CD1c-positive myeloid dendritic cell (primary cell): ENCODE data around the gene KIF16B.
"Not testable (repeated sequence)": the region's sequence is repeated elsewhere in the genome, so short reads cannot be mapped to it uniquely, and the experiment has no call there.

Experiments
- DNase-seq: peaks from one replicate; pipeline ENCODE4 v3.0.0-alpha.2; 2016; ENCODE audit errors: extremely low spot score

Gene KIF16B

DNA sequence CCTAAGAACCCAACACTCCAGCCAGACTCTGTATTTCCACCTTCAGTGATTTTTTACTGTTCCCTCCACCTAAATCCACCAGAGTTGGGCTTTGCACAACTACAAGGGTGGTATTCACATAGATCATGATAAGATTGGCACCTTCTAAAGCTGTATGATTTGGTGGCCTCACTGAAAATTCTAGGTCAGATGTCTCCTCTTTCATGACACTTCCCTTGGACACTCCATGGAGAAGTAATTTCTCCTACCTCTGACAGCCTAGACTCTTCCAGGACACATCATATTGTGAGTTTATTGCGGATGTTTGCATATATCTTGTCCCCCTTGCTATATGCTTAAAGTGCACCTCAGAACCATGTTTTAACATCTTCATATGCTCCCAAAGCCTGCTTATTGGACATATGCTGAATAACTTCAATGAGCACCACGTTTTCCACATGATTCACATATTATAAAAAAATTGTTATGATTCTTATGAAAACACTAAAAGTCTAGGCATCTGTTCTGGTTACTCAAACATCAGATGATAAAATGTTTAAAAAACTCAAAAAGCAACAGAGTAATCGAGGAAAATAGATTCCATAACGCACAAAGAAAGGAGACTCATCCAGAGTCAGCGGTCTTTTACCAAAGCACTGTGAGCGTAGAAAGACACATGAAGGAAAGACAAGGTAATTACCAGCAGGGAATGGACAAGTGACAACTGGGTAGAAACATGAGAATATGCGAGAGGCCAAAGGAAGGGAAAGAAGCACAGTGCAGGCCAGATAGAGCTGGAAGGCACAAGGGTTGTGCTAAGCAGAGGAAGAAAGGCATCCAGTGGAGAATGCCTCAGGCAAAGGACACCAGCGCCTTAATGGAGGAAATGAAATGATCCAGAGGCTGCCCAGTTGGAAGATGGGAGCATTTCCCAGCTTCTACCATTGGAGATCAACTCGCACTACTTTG is 46.5 kb downstream of the KIF16B start:
- DNase-seq = no peak

DNA sequence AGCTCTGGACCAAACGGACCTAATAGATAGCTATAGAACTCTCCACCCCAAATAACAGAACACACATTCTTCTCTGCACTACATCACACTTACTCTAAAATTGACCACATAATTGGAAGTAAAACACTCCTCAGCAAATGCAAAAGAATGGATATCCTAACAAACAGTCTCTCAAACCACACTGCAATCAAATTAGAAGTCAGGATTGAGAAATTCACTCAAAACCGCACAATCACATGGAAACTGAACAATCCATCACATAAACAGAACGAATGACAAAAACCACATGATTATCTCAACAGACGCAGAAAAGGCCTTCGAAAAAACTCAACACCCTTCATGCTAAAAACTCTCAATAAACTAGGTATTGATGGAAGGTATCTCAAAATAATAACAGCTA is 50.6 kb downstream of the KIF16B start:
- not testable (repeated sequence) for DNase-seq

DNA sequence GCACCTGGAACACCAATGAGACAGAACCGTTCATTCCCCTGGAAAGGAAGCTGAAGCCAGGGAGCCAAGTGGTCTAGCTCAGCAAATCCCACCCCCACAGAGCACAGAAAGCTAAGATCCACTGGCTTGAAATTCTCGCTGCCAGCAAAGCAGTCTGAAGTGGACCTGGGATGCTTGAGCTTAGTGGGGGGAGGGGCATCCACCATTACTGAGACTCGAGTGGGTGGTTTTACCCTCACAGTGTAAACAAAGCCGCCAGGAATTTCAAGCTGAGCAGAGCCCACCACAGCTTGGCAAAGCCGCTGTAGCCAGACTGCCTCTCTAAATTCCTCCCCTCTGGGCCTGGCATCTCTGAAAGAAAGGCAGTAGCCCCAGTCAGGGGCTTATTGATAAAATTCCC is 53.1 kb downstream of the KIF16B start:
- no peak for DNase-seq

DNA sequence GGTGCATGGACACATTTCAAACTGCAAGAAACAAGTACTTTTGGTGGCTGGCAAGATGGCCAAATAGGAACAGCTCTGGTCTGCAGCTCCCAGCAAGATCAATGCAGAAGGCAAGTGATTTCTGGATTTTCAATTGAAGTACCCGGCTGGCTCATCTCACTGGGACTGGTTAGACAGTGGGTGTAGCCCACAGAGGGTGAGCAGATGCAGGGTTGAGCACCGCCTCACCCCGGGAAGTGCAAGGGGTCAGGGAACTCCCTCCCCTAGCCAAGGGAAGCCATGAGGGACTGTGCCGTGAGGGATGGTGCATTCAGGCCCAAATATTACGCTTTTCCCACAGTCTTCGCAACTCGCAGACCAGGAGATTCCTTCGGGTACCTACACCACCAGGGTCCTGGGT is 53.6 kb downstream of the KIF16B start:
- DNase-seq = not testable (repeated sequence)

DNA sequence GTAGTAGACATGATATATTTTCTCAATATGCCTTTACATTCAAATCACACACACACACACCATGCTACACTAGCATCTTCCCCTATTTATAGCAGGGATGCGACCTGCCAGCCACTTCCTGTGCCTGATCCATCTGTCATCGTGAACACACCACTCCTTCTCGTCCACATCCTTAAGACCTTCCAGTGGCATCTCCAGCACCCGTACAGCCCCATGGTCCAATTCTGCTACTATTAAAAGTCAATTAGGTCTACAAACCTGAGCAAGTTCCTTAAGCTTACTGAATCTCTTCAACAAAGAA is 54.5 kb downstream of the KIF16B start:
- DNase-seq = no peak

DNA sequence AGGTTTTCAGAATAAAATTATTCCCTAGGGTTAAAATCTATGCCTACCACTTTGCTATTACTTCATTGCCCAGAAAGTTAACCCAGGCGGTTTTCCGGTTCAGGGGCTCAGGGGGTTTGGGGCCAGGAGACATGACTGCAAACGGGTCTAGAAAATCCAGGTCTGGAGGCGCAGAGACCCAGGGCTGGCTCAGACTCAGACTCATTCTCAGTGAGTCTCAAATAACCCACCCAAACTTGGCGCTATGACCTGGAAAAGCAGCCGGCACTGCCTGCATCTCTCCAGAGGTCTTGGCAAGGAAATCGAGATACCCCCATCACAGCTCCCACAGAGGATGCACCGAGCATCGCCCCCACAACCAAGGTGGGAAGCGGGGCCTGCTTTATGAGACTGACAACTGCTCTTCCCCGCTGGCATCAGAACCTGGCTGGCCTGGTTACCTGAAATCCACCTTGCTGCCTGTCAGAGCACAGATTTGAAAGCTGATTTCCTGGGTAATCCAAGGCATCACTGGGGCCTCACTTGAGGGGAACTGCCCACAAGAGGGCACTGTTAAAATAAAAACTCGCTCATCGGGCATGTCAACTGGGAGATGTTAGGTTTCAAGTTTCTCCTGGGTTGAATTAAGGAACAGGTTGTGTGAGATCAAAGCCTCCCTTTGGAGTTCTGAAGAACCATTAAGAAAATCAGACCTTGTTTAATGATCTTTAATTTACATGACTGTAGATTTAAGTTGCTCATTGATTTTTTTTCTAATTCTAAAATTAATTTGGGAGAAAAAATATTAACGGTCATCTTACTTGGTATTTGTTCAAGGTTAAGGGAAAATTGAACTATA is 55.1 kb downstream of the KIF16B start:
- DNase-seq = peak; percentile 48

DNA sequence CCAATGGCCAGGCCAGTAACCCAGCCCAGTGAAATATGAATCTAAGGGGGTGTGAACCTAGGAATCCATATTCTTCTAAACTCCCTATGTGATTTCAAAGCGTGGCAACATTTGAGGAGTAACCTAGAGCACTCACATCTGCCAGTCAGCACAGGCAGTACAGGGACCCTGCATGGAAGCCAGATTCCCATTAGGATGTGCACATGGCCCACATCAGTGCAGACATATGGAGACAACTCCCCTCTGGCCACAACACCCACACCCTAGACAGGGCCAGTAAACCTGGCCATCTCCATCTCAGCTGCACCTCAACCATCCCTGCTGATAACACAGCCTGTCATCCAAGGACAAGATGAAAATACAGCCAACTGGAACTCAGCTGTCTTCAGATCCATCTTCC is 56.5 kb downstream of the KIF16B start:
- DNase-seq = no peak

DNA sequence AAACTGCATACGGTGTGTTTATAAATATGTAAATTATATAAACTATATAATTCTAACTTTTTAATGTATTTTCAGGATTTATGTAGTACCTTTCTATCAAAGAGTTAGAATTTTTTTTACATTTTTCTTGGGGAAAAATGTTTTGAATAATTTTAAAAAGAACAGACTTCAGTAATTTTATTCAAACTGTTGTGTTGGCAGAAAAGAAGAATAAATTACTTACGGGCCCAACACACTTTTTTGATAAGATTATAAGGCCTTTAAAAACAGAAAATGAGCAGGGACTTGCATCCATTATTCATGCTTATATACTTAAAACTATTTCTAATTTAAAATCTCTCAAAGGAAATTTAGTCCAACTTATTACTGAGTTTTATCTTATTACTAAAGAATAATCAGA is 58.2 kb downstream of the KIF16B start:
- no peak for DNase-seq

DNA sequence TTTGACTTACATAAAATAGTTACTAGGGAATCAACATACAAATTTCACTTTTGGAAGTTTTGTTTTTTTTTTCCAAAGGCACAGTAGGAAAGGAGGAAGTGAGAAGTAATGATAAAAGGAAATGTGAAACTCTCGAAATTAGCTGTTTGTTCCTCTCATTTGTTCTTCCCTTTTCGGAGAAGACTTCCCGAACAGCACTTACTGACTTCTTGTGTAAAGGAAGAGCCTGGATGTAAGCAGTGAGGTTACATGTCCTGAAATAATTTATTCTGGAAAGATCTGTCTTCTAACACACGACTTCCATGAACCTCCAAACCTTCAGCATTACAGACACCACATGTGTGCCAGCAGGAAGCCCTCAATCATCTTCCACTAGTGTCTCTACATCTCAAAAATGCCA is 59.1 kb downstream of the KIF16B start:
- DNase-seq = peak; percentile 81

DNA sequence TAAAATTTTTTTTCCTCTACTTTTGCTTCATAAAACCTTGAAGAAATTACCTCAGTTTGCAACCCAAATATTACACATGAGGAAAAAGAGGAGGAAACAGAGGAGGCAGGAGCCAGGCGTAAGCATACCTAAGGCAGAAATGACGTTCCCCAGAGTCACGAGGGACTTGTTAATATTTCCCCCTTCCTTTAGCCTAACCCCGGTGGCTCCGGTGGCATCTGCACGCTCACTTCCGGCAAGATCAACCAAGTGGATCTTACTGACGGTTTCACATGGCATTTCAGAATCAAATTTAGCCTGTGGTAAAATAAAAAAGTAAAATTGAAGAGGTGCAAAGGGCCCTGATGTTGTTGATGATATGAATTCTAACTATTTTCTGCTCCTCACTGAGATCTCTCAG is 67.4 kb downstream of the KIF16B start:
- DNase-seq = no peak

DNA sequence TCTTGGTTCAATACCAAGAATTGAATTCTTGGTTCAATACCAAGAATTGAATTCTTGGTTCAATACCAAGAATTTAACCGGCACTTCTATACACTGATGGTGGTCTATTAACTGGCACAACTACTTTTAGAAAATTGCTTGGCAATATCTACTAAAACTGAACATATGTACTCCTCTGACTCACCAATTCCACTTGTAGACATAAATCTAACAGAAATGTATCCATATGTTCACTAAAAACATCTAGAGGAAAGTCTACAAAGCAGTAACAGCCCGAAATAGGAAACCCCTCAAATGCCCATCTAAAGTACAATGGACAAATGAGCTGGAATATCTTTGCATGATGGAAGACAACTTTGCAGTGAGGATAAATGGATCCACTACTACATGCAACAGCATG is 71.9 kb downstream of the KIF16B start:
- DNase-seq = no peak

DNA sequence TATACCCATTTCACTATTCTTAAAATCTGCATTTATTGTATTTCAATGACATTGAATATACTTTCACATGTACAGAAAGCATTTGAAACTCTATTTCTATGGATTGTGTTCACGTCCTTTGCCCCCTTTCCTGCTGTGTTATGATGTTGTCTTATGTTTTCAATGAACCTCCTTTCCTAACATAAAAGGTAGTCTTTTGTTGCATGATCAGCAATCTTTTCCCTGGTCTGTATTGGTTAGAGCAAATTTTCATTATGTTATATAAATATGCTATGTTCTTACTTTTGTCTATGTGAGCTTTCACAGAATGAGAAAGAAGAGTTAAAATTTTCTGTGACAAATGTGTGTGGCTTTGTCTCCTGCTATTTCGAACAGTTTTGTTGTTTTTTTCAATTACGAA is 73.1 kb downstream of the KIF16B start:
- DNase-seq = no peak

DNA sequence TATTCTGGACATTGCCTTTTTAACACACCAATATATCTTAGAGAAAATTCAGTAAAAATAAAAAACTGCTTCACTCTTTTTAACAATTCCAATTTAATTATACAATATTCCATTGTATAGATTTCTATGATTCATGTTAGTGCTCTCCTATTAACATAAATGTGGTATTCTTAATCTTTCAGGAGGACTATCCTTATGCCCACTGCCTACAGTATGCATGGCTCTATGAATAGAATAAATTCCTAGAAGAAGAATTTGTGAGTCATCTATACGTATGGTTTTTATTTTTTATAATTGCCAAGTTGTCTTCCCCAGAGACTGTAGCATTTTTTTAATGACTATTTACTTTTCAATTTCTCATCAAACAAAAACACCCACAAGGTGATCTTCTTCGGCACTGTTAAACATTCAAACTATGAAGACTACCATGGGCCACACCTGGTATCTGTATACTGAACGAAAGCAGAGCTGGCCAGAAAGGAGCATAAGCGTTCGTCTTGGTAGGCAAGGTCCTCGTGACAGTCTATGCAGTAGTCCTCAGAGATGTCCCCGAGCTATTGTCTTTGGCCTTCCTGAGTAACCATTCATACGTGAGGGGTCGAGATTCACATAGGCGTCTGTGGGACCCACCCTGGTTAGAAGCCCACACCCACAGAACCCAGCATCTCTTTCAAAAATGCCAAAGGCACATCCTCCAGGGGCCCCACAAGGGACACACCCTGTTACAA is 74.6 kb downstream of the KIF16B start:
- DNase-seq = no peak

DNA sequence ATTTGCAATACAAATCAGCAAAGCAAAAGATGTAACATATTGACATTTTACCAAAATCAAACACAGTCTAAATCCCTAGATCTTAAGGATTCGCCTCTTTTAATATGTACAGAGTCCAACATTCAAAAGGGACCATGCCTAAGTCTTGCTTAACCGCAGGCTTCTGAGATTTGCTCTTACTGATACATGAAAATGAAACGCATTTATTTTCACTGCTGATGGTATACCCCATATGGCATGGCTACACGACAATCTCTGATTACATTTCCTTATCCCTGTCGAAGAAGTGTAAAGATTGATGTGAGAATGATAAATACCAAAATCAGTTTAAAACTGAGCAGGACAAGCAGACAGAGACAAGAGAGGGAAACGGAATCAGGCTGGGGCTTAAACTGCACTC is 75.4 kb downstream of the KIF16B start:
- no peak for DNase-seq

DNA sequence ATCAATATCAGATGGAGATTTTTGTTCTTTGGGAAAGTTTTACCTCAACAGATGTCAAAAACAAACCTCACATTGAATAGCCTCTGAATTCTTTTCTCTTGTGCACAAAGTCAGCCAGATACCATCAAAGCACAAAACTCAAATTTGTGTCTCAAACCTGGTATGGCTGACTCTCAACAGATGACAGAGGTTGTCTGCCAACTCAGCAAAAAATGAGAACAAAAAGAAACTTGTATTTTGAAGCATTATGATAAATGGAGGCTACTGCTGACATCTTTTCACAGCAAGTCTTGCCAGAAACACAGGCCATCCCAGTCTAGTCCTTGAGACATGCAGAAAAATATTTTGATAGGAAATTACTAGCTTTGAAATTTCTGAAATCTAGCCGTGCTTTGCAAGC is 79.8 kb downstream of the KIF16B start:
- DNase-seq = no peak

DNA sequence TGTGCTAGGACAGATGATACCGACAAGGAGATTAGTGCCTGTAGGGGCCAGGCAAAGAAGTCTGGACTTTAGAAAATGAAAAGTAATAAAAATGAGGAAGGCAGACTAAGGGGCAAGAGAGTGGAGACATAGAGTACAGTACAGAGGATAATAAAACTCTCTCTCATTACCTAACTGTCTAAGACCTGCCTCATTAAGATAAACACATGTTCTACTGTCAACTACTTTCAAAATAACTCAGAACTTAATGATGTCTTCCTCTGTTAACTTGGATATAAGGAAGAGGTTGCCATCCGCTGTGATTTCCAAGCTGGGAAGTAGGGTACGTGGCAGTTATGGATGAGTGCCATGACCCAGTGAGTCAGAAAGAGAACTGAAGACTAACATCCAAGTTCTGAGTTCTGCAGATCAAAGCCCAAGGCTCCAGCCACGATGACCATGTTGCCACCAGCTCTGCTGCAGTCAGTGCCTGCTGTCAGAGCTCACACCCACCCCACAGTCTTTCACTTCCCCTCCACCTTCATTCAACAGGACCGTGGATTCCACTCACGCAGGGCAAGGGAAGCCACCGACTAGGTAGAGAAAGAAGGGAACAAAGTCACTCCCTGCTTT is 81.8 kb downstream of the KIF16B start:
- peak; percentile 91 for DNase-seq

DNA sequence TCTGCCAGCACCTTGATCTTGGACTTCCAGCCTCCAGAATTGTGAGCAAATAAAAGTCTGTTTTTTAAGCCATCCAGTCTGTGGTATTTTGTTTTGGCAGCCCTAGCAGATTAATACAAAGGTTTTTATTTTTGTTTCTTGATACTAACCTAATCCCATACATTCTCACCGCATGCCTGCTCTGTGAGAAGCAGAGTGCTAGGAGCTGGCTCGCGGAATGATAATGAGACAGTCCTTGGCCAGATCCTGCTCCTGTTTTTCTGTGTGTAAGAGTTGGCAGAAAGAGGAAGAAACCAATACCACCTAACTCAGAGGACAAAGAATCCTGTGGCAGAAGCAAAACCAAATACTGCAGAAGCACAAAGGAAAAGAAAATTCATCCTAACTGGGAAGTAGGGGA is 82.6 kb downstream of the KIF16B start:
- peak; percentile 43 for DNase-seq

DNA sequence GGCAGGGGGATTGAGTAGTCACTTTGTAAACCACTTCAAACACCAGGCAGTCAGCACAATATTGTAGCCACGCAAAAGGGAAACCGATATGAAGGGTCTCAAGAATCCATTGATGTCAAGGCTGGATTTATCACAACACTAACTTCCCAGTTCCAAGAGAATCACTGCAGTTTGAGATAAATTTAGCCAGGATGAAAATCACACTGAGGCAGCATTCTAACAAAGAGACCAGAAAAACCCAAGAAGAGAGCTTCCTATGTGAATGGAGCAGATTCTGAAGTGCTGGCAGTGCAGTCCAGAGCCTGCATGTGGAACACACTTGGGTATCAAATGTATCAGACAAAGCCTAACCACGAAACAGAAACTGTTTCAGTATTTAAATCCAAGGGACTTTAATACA is 84.6 kb downstream of the KIF16B start:
- no peak for DNase-seq

DNA sequence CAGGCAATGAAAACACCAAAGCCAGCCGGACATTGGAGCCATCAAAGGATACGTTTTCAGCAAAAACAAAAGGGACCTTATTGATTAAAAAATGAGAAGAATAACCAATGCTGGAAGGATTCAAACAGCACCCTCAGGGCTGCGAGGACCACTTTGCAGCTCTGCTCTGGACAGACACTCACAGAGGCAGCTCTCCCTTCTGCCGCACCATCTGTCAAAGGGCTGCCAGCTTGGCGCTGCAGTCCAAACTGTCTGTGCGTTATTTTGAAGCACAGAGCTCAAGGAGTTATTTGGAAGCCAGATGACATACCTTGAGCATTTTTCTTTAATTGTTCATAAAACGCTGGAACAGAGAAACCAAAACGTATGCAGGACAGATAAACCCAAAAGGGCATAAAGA is 85.2 kb downstream of the KIF16B start:
- DNase-seq = no peak

DNA sequence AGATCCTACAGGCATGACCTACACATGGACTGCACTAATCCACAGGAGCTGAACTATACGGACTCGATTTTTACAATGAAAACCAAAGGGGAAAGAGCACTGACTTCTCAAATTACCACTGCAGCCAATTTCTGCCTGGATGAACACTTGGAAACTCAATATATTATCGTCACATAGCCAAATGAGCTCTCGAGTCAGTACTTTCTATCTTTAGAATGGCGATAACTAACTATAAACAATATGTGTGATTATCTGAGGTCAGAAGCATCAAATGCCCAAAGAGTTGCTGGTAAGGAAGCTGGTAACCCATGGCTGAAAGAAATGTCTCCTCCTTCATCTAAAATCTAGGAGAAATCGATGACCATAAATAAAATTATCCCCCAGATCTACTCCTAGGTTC is 86.7 kb downstream of the KIF16B start:
- DNase-seq = no peak

DNA sequence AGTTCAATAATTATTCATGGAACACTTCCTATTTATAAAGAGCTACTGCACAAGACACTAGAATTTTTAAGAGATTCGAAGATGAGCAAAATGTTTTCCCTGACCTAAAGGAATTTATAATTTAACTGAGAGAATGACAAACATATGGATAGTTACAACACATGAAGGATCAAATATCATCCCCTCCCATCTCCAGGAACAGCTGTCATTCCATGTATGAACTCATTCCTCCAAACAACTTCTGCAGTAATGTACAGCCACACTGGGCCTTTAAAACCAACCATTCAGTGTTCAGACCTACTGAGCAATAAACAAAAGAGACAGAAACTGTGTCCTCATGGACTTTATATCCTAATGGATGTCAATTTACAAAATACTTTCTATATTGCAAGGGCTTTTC is 87.8 kb downstream of the KIF16B start:
- no peak for DNase-seq

DNA sequence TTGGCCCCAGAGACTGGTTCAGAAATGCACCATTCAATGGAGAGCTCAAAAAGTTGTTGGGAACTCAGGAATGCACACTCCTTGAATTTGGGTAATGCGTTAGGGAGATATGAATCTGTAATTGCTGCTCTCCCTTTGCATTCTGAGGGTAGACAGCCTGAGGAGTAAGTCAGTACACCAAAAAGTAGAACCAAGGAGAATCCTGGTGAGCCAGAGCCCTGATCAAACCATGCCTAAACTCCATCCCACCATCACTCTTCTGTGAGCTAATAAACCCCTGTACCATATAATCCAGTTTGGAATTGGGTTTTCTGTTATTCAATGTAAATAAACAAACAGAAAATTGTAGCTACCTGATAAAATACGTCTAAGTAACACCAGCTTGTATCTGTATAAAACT is 90.2 kb downstream of the KIF16B start:
- DNase-seq = no peak
